ENCODE results near the gene CMKLR1. TPM values are rescaled to one million over a fixed set of nuclear protein-coding genes. Genes with fewer than 3 reads are reported as not detected.

Gene CMKLR1
- polyA plus RNA-seq, 1 experiment = 0.10 TPM

- ChIA-PET CTCF (no interaction called here), POLR2A (no interaction called here)
- no peak for DNase-seq (ENCODE audit: low read depth)
- no peaks in the 10 kb centered on the region for H3K36me3 ChIP-seq (ENCODE audit: control insufficient read depth, insufficient read depth, low read length)
- H3K4me3 ChIP-seq (ENCODE audit: low read depth, low read length) = no peak overlapping the region
- TF ChIP-seq CTCF (IDR thresholded peaks at IDR 0.05; ENCODE audit: insufficient read depth, low read depth, low read length) = no peak
- H3K27me3 ChIP-seq (ENCODE audit: control insufficient read depth, insufficient read depth, low read length) = no peaks in the 10 kb centered on the region
These were observed 30.8 kb upstream of the CMKLR1 start for GRCh38 chr12:108369736-108370396.

- no peak for DNase-seq (ENCODE audit: low read depth)
- Histone ChIP-seq H3K4me3 (ENCODE audit: low read depth, low read length) (no peak overlapping the region), H3K27me3 (ENCODE audit: control insufficient read depth, insufficient read depth, low read length) (no peaks in the 10 kb centered on the region), H3K36me3 (ENCODE audit: control insufficient read depth, insufficient read depth, low read length) (no peaks in the 10 kb centered on the region)
- POLR2A ChIA-PET = no interaction called here
- CTCF ChIA-PET = interaction anchor here (0.7 kb wide), 1 partner anchor 8 kb away, joined by 3 read pairs; no protein-coding TSS in a partner anchor
- TF ChIP-seq CTCF (IDR thresholded peaks at IDR 0.05; ENCODE audit: insufficient read depth, low read depth, low read length) = no peak
These were observed 29.0 kb upstream of the CMKLR1 start for GRCh38 chr12:108368089-108368488.

- DNase-seq (ENCODE audit: low read depth) = no peak
- ChIA-PET CTCF (interaction anchor here (0.7 kb wide), 1 partner anchor 9 kb away, joined by 3 read pairs; no protein-coding TSS in a partner anchor), POLR2A (no interaction called here)
- TF ChIP-seq CTCF (IDR thresholded peaks at IDR 0.05; ENCODE audit: insufficient read depth, low read depth, low read length) = no peak
- Histone ChIP-seq H3K27me3 (ENCODE audit: control insufficient read depth, insufficient read depth, low read length) (no peaks in the 10 kb centered on the region), H3K4me3 (ENCODE audit: low read depth, low read length) (no peak overlapping the region), H3K36me3 (ENCODE audit: control insufficient read depth, insufficient read depth, low read length) (no peaks in the 10 kb centered on the region)
These were observed 28.3 kb upstream of the CMKLR1 start for GRCh38 chr12:108367436-108367835.

GRCh38 chr12:108365324-108365723, 26.2 kb upstream of the CMKLR1 start:
- POLR2A ChIA-PET = no interaction called here
- Histone ChIP-seq H3K27me3 (ENCODE audit: control insufficient read depth, insufficient read depth, low read length) (no peaks in the 10 kb centered on the region), H3K4me3 (ENCODE audit: low read depth, low read length) (no peak overlapping the region), H3K36me3 (ENCODE audit: control insufficient read depth, insufficient read depth, low read length) (no peaks in the 10 kb centered on the region)
- TF ChIP-seq CTCF (IDR thresholded peaks at IDR 0.05; ENCODE audit: insufficient read depth, low read depth, low read length) = no peak
- no peak for DNase-seq (ENCODE audit: low read depth)
- CTCF ChIA-PET = no interaction called here

GRCh38 chr12:108364879-108365278, 25.8 kb upstream of the CMKLR1 start:
- Histone ChIP-seq H3K36me3 (ENCODE audit: control insufficient read depth, insufficient read depth, low read length) (no peaks in the 10 kb centered on the region), H3K4me3 (ENCODE audit: low read depth, low read length) (no peak overlapping the region), H3K27me3 (ENCODE audit: control insufficient read depth, insufficient read depth, low read length) (no peaks in the 10 kb centered on the region)
- ChIA-PET POLR2A (no interaction called here), CTCF (no interaction called here)
- no peak for DNase-seq (ENCODE audit: low read depth)
- TF ChIP-seq CTCF (IDR thresholded peaks at IDR 0.05; ENCODE audit: insufficient read depth, low read depth, low read length) = no peak
